ENCODE measurements around the gene RPTOR.
A peak's percentile ranks its signal among the peaks of the same experiment; 100 is the strongest.

RPTOR gene

GRCh38 chr17:80953471-80954315 is 409.1 kb downstream of the RPTOR start:
- DNase-seq, result no peak

GRCh38 chr17:80955078-80955477 is 410.4 kb downstream of the RPTOR start:
- no peak for DNase-seq

GRCh38 chr17:80955671-80956280 is 411.1 kb downstream of the RPTOR start:
- DNase-seq, result peak in 1 of 2 donors; percentile 20

GRCh38 chr17:80956321-80957190 is 411.9 kb downstream of the RPTOR start:
- DNase-seq, result no peak

- no peak for DNase-seq
These were observed 412.9 kb downstream of the RPTOR start for GRCh38 chr17:80957461-80957941.

- DNase-seq, result no peak
These were observed 414.8 kb downstream of the RPTOR start for GRCh38 chr17:80959330-80960036.

- DNase-seq, result no peak
These were observed 415.6 kb downstream of the RPTOR start for GRCh38 chr17:80960037-80960796.

- DNase-seq, result no peak
These were observed 416.3 kb downstream of the RPTOR start for GRCh38 chr17:80960797-80961452.

- DNase-seq, result no peak
These were observed 417.1 kb downstream of the RPTOR start for GRCh38 chr17:80961541-80962330.

- no peak for DNase-seq
These were observed 418.0 kb downstream of the RPTOR start for GRCh38 chr17:80962356-80963329.

GRCh38 chr17:80963812-80964543 is 419.3 kb downstream of the RPTOR start:
- DNase-seq, result no peak

GRCh38 chr17:80964544-80964856 is 419.9 kb downstream of the RPTOR start:
- DNase-seq, result no peak

- DNase-seq, result no peak
These were observed 420.4 kb downstream of the RPTOR start for GRCh38 chr17:80964859-80965580.

- no peak for DNase-seq
These were observed 421.0 kb downstream of the RPTOR start for GRCh38 chr17:80965606-80966005.

- no peak for DNase-seq
These were observed 422.8 kb downstream of the RPTOR start for GRCh38 chr17:80967404-80967872.

GRCh38 chr17:80968602-80969029 is 424.0 kb downstream of the RPTOR start:
- no peak for DNase-seq

GRCh38 chr17:80969030-80969673 is 424.5 kb downstream of the RPTOR start:
- DNase-seq, result no peak

All from CD4-positive, alpha-beta T cell treated with Interleukin-1 beta for 1 hour (primary cell).